Head of caudate nucleus (tissue), 42 donors: ENCODE measurements around the gene TMCO1.
"Not testable (repeated sequence)": the region's sequence is repeated elsewhere in the genome, so short reads cannot be mapped to it uniquely, and the experiment has no call there.

ENCODE experiments used
- DNase-seq, 42 donors: peaks; one replicate each; pipeline versions ENCODE4 v3.0.0 to v3.0.0-alpha.2; 2020 to 2021; ENCODE audit warnings: mixed read lengths in 7 of 42
- intact Hi-C: fragments of 100-400 bp; cut with DNase I; formaldehyde crosslinking; loops from one replicate; pipeline ENCODE4 v1.15.0; 2022

The TMCO1 gene

GRCh38 chr1:165768513-165769394, at the start of gene TMCO1:
Gene TMCO1, minus strand, starts transcription at chr1:165768868. Its CDS starts 117 bp downstream, at chr1:165768751.
- DNase-seq: peak; percentile 93 to 99 (median 97)
- intact Hi-C loops: loop anchor here (5.0 kb wide), 1 partner anchor 71 kb away; the partner anchor contains the start of gene ALDH9A1

- DNase-seq: no peak
- intact Hi-C loops: no loop called here
Observed at GRCh38 chr1:165816826-165817497, 48.3 kb upstream of the TMCO1 start.

- intact Hi-C loops: no loop called here
- DNase-seq: no peak
Observed at GRCh38 chr1:165816157-165816556, 47.5 kb upstream of the TMCO1 start.

GRCh38 chr1:165815725-165816124, 47.1 kb upstream of the TMCO1 start:
- no peak for DNase-seq

GRCh38 chr1:165807613-165808012, 38.9 kb upstream of the TMCO1 start:
- intact Hi-C loops: no loop called here
- no peak for DNase-seq

More at GRCh38 chr1:165815725-165816124, 47.1 kb upstream of the TMCO1 start:
- intact Hi-C loops: no loop called here

- intact Hi-C loops, DNase-seq: not testable (repeated sequence)
Observed at GRCh38 chr1:165804513-165804912, 35.8 kb upstream of the TMCO1 start.

- intact Hi-C loops: no loop called here
- no peak for DNase-seq
Observed at GRCh38 chr1:165799387-165799786, 30.7 kb upstream of the TMCO1 start.

GRCh38 chr1:165795894-165796293, 27.2 kb upstream of the TMCO1 start:
- intact Hi-C loops: no loop called here
- no peak for DNase-seq

GRCh38 chr1:165793951-165794350, 25.3 kb upstream of the TMCO1 start:
- no peak for DNase-seq
- intact Hi-C loops: no loop called here

- intact Hi-C loops: no loop called here
- DNase-seq: no peak
Observed at GRCh38 chr1:165787741-165788140, 19.1 kb upstream of the TMCO1 start.

GRCh38 chr1:165783519-165783918, 14.9 kb upstream of the TMCO1 start:
- DNase-seq, intact Hi-C loops: not testable (repeated sequence)

- intact Hi-C loops, DNase-seq: not testable (repeated sequence)
Observed at GRCh38 chr1:165778197-165778596, 9.5 kb upstream of the TMCO1 start.

- intact Hi-C loops: no loop called here
- no peak for DNase-seq
Observed at GRCh38 chr1:165773324-165773965, 4.8 kb upstream of the TMCO1 start.

- intact Hi-C loops: no loop called here
- no peak for DNase-seq
Observed at GRCh38 chr1:165772739-165773138, 4.1 kb upstream of the TMCO1 start.

- intact Hi-C loops: no loop called here
- DNase-seq: no peak
Observed at GRCh38 chr1:165764277-165764676, 4.4 kb downstream of the TMCO1 start.

- intact Hi-C loops: no loop called here
- DNase-seq: no peak
Observed at GRCh38 chr1:165763442-165763841, 5.2 kb downstream of the TMCO1 start.

GRCh38 chr1:165762725-165763124, 5.9 kb downstream of the TMCO1 start:
- intact Hi-C loops: no loop called here
- DNase-seq: no peak

GRCh38 chr1:165759095-165759494, 9.6 kb downstream of the TMCO1 start:
- no peak for DNase-seq
- intact Hi-C loops: no loop called here

GRCh38 chr1:165755393-165756010, 13.2 kb downstream of the TMCO1 start:
- intact Hi-C loops: no loop called here
- DNase-seq: no peak
